Heart left ventricle (tissue), 16 donors: ENCODE data around the gene ZNF614. TPM values are rescaled to one million over a fixed set of nuclear protein-coding genes. Genes with fewer than 3 reads are reported as not detected.
"Not testable (repeated sequence)": the region's sequence is repeated elsewhere in the genome, so short reads cannot be mapped to it uniquely, and the experiment has no call there.

Source experiments
- ATAC-seq, 4 donors: fragments of 200-7000 bp; cut with Tn5 transposase; one replicate each; pipeline ENCODE4 v1.9.1; 2020 to 2022; ENCODE audit warnings: moderate library complexity in 4 of 4, mild to moderate bottlenecking in 3 of 4, moderate number of reproducible peaks in 1 of 4
- DNase-seq, 5 donors: peaks; one replicate each; pipeline ENCODE4 v3.0.0-alpha.2; 2020
- H3K27ac ChIP-seq, 12 donors: fragments of 200-600 bp; sonication (generic) in 4 of 12; one replicate each; pipeline versions ENCODE4 v1.5.0 to v1.8.0; 2016 to 2022; ENCODE audit warnings: mild to moderate bottlenecking in 2 of 12
- H3K27me3 ChIP-seq, 9 donors: fragments of 200-600 bp; sonication (generic) in 2 of 9; one replicate each; pipeline versions ENCODE4 v1.5.1 to v1.8.0; 2016 to 2022; ENCODE audit warnings: mild to moderate bottlenecking in 3 of 9
- H3K36me3 ChIP-seq, 9 donors: fragments of 200-600 bp; sonication (generic) in 2 of 9; one replicate each; pipeline versions ENCODE4 v1.5.0 to v1.8.0; 2018 to 2022; ENCODE audit warnings: mild to moderate bottlenecking in 2 of 9
- H3K4me1 ChIP-seq, 12 donors: fragments of 200-600 bp; sonication (generic) in 4 of 12; one replicate each; pipeline versions ENCODE4 v1.5.0 to v1.8.0; 2016 to 2022; ENCODE audit warnings: mild to moderate bottlenecking in 3 of 12
- H3K4me3 ChIP-seq, 12 donors: fragments of 200-600 bp; sonication (generic) in 4 of 12; one replicate each; pipeline versions ENCODE4 v1.5.0 to v1.8.0; 2017 to 2022; ENCODE audit warnings: mild to moderate bottlenecking in 9 of 12, moderate library complexity in 4 of 12
- H3K9me3 ChIP-seq, 12 donors: fragments of 200-600 bp; sonication (generic) in 4 of 12; one replicate each; pipeline versions ENCODE4 v1.5.0 to v1.8.0; 2016 to 2022; ENCODE audit warnings: mild to moderate bottlenecking in 1 of 12
- POLR2A ChIP-seq, 2 donors: fragments of 450-650 bp; IDR thresholded peaks; one replicate each; pipeline ENCODE4 v1.6.1; 2017; ENCODE audit warnings: antibody characterized with exemption in 2 of 2, mild to moderate bottlenecking in 2 of 2, moderate library complexity in 2 of 2
- WGBS, 4 donors: extraction: QIAGEN DNeasy Blood & Tissue Kit in 2 of 4; methylation state at CpG; one replicate each; pipeline versions ENCODE4 v1.1.5 to v1.1.7; 2013 to 2018; 5-methylcytosine and 5-hydroxymethylcytosine counted together
- intact Hi-C, 10 donors: fragments of 100-400 bp; cut with DNase I; formaldehyde crosslinking; loops; one replicate each; pipeline versions ENCODE4 v1.11.1 to v1.14.2; 2022
- polyA plus RNA-seq, 2 donors: library from polyadenylated mRNA; stranded (reverse); fragments of 200-250 nt; gene quantifications; one replicate each; pipeline ENCODE4 v1.2.3, GENCODE V29; 2013
- total RNA-seq, 9 donors: library from RNA; depleted of rRNA in 2 of 9; stranded (reverse); fragments of >200 nt in 2 of 9; fragmentation: NEBNext Ultra II Directional in 3 of 9; extraction: Animal tissue kit (Norgen Biotek cat#: 25700) in 3 of 9; gene quantifications; one replicate each; pipeline versions ENCODE4 v1.1.0 to v1.2.4, GENCODE V29; 2016 to 2023
- TF ChIP-seq, protein P1 (sequence below), 12 donors: fragments of 200-600 bp; sonication (generic) in 4 of 12; IDR thresholded peaks; one replicate each; pipeline versions ENCODE4 v1.5.0 to v1.8.0; 2018 to 2022; ENCODE audit warnings: antibody characterized with exemption in 12 of 12, mild to moderate bottlenecking in 5 of 12
- donor health status: ischemic (EF 13 %, LVEDD 7.1; RV severe dilation, severe dysfunction).
- donor health status: healthy with polysubstance abuse.
- donor health status: DM: no; HTN: yes; CAD: no.
- donor health status: DM: no; HTN: no; CAD: no.
- donor health status: ischemic (EF 25% LVEDD 6.9; RV normal size, moderate dysfunction).
- donor health status: ischemic (EF 25% LVEDD 5.7; RV mildly dilated, moderate dysfunction).
- donor health status: healthy.
- donor health status: DM: yes; HTN: yes; CAD: no.
- donor health status: ischemic (EF 35%, LVEDD 5.7; RV mildly dilated, moderate dysfunction).
- donor health status: nonischemic (EF 11% LVEDD 7.7; RV severe dilation, severe dysfunction).
- donor health status: DM: yes; HTN: yes; CAD: no.
- donor health status: PGD.
- donor health status: ischemic (EF 29% LVEDD 5.4; RV normal size, mild dysfunction).
- donor health status: nonischemic (EF 23%, LVEDD 6.1; RV moderate dilation, normal function).

ZNF614 gene
- total and polyA plus RNA-seq, 11 donors, result 2.1 to 7.9 (median 6.5) TPM

DNA sequence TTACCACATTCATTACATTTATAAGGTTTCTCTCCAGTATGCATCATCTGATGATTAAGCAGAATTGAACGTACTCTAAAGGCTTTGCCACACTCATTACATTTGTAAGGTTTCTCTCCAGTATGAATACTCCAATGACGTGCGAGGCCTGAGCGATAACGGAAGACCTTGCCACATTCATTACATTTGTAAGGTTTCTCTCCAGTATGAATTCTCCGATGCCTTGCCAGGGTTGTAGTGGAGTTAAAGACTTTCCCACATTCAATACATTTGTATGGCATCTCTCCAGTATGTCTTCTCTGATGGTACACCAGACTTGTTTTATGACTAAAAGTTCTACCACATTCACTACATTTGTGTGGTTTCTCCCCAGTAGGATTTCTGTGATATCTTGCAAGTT is 37.2 kb upstream of the ZNF614 start:
- no peaks in the 10 kb centered on the region for H3K27me3 ChIP-seq
- TF ChIP-seq, protein P1, sequence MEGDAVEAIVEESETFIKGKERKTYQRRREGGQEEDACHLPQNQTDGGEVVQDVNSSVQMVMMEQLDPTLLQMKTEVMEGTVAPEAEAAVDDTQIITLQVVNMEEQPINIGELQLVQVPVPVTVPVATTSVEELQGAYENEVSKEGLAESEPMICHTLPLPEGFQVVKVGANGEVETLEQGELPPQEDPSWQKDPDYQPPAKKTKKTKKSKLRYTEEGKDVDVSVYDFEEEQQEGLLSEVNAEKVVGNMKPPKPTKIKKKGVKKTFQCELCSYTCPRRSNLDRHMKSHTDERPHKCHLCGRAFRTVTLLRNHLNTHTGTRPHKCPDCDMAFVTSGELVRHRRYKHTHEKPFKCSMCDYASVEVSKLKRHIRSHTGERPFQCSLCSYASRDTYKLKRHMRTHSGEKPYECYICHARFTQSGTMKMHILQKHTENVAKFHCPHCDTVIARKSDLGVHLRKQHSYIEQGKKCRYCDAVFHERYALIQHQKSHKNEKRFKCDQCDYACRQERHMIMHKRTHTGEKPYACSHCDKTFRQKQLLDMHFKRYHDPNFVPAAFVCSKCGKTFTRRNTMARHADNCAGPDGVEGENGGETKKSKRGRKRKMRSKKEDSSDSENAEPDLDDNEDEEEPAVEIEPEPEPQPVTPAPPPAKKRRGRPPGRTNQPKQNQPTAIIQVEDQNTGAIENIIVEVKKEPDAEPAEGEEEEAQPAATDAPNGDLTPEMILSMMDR (IDR thresholded peaks at IDR 0.05), result no peak
- TF ChIP-seq POLR2A (IDR thresholded peaks at IDR 0.05), result no peak
- no peaks in the 10 kb centered on the region for H3K4me1 ChIP-seq
- WGBS, 4 donors, result 98 to 100% (median 99%) methylated on average over 6 of the region's 6 CpGs
- no peak overlapping the region for H3K27ac ChIP-seq
- no peak overlapping the region for H3K4me3 ChIP-seq
- intact Hi-C loops, result no loop called here
- DNase-seq, result no peak
- peaks cover 0 to 100% (median 67%) of the 10 kb centered on the region in 12 donors for H3K9me3 ChIP-seq
- peaks cover 15 to 83% (median 50%) of the 10 kb centered on the region in 9 donors for H3K36me3 ChIP-seq
- ATAC-seq, result no peak

- ATAC-seq, H3K4me1 ChIP-seq, H3K27me3 ChIP-seq, DNase-seq, H3K4me3 ChIP-seq, intact Hi-C loops, H3K27ac ChIP-seq: not testable (repeated sequence)
- Histone ChIP-seq H3K36me3 (peaks cover 0 to 16% (median 0%) of the 10 kb centered on the region in 9 donors), H3K9me3 (peaks cover 0 to 98% (median 22%) of the 10 kb centered on the region in 12 donors)
- WGBS, 4 donors, result 97 to 99% (median 98%) methylated on average over 3 of the region's 3 CpGs
Observed at GRCh38 chr19:52056480-52056879, 28.3 kb upstream of the ZNF614 start.

- DNase-seq, H3K27me3 ChIP-seq, intact Hi-C loops, H3K4me3 ChIP-seq, ATAC-seq, H3K27ac ChIP-seq: not testable (repeated sequence)
- peaks cover 0 to 67% (median 10%) of the 10 kb centered on the region in 12 donors for H3K9me3 ChIP-seq
- H3K4me1 ChIP-seq, result peaks cover 0 to 19% (median 7%) of the 10 kb centered on the region in 12 donors
- peaks cover 0 to 15% (median under 1%) of the 10 kb centered on the region in 9 donors for H3K36me3 ChIP-seq
- WGBS, 4 donors, result 54 to 100% (median 78%) methylated on average over 1 of the region's 1 CpG
Observed at GRCh38 chr19:52051736-52052135, 23.6 kb upstream of the ZNF614 start.

- peak within 1 kb of the TSS; percentile 71 to 99 (median 94) for H3K27ac ChIP-seq
Observed at GRCh38 chr19:52048555-52049501, 20.6 kb upstream of the ZNF614 start, which contains the start of gene ZNF432. TSS of gene ZNF432 (minus strand) at chr19:52048838. CDS start at chr19:52046868, 1,970 bp downstream.

More at GRCh38 chr19:52048555-52049501, 20.6 kb upstream of the ZNF614 start, which contains the start of gene ZNF432:
- peak in 1 of 2 donors; percentile 38 for TF ChIP-seq POLR2A (IDR thresholded peaks at IDR 0.05)
- TF ChIP-seq, protein P1 (IDR thresholded peaks at IDR 0.05), result no peak
- H3K27me3 ChIP-seq, result no peaks in the 10 kb centered on the region
- 0% methylated on average over 47 to 60 of the region's 60 CpGs for WGBS, 4 donors
- ATAC-seq, result peak; percentile 97 to 99 (median 98)
- peaks cover 0 to 19% (median 7%) of the 10 kb centered on the region in 12 donors for H3K4me1 ChIP-seq
- H3K4me3 ChIP-seq, result peak within 1 kb of the TSS; percentile 48 to 76 (median 68)
- DNase-seq, result peak; percentile 95 to 98 (median 95)
- H3K36me3 ChIP-seq, result peaks cover 0 to 39% (median 22%) of the 10 kb centered on the region in 9 donors
- H3K9me3 ChIP-seq, result peaks cover 0 to 49% (median 3%) of the 10 kb centered on the region in 12 donors
- intact Hi-C loops, result loop anchor here in 4 of 10 donors (1.0 to 5.0 kb wide), 6 partner anchors 20 to 122 kb away; partner anchors contain the start of genes ZNF614 (in 2 of the 4), ZNF613 (in 1 of the 4), ZNF615 (in 1 of the 4) and ZNF841 (in 1 of the 4)
